Stomach (tissue), 9 donors: ENCODE measurements around the gene ATP5F1D. TPM values are rescaled to one million over a fixed set of nuclear protein-coding genes. Genes with fewer than 3 reads are reported as not detected.

Experiments
- DNase-seq, 2 donors: peaks; one replicate each; pipeline versions ENCODE4 v3.0.0 to v3.0.0-alpha.2; 2013 to 2019
- H3K27ac ChIP-seq, 5 donors: fragments of 200-600 bp in 4 of 5; sonication (generic) in 4 of 5; one replicate each; pipeline ENCODE4 v1.5.1; 2013 to 2019; ENCODE audit warnings: mild to moderate bottlenecking in 1 of 5, moderate library complexity in 1 of 5
- H3K27me3 ChIP-seq, 3 donors: fragments of 200-600 bp; sonication (generic); one replicate each; pipeline ENCODE4 v1.5.1; 2017 to 2019; ENCODE audit warnings: mixed run types in 1 of 3
- H3K36me3 ChIP-seq, 4 donors: fragments of 200-600 bp; sonication (generic); 1 replicate in 3 of 4; 2 replicates in 1 of 4; pipeline ENCODE4 v1.5.1; 2016 to 2019
- H3K4me1 ChIP-seq, 4 donors: fragments of 200-600 bp; sonication (generic); one replicate each; pipeline ENCODE4 v1.5.1; 2016 to 2019
- H3K4me3 ChIP-seq, 4 donors: fragments of 200-600 bp; sonication (generic) in 3 of 4; one replicate each; pipeline ENCODE4 v1.5.1; 2016 to 2019; ENCODE audit warnings: mild to moderate bottlenecking in 1 of 4
- H3K9me3 ChIP-seq, 4 donors: fragments of 200-600 bp; sonication (generic); one replicate each; pipeline ENCODE4 v1.5.1; 2016 to 2019
- EP300 ChIP-seq: sonication (generic); formaldehyde crosslinking; IDR thresholded peaks from one replicate; pipeline ENCODE4 v1.6.1; 2017; ENCODE audit warnings: antibody characterized with exemption
- POLR2A ChIP-seq, 4 donors: fragments of 450-650 bp; IDR thresholded peaks; one replicate each; pipeline ENCODE4 v1.6.1; 2016; ENCODE audit warnings: antibody characterized with exemption in 4 of 4, control low read depth in 2 of 4, mild to moderate bottlenecking in 1 of 4, moderate library complexity in 1 of 4
- POLR2AphosphoS5 ChIP-seq, 3 donors: sonication (generic); formaldehyde crosslinking; IDR thresholded peaks; one replicate each; pipeline ENCODE4 v1.6.1; 2016; ENCODE audit warnings: antibody characterized with exemption in 3 of 3
- WGBS, 5 donors: extraction: QIAGEN DNeasy Blood & Tissue Kit in 3 of 5; methylation state at CpG; one replicate each; pipeline versions ENCODE4 v1.1.5 to v1.1.7; 2013 to 2018; 5-methylcytosine and 5-hydroxymethylcytosine counted together
- intact Hi-C: fragments of 100-400 bp; cut with DNase I; formaldehyde crosslinking; loops from one replicate; pipeline ENCODE4 v1.15.1; 2023; ENCODE audit warnings: low total_unique reads
- polyA plus RNA-seq, 3 donors: library from polyadenylated mRNA; stranded (reverse); fragments of 200-250 nt; gene quantifications; one replicate each; pipeline ENCODE4 v1.2.3, GENCODE V29; 2013
- total RNA-seq, 5 donors: library from RNA; depleted of rRNA; stranded (reverse); fragments of >200 nt; gene quantifications; one replicate each; pipeline versions ENCODE4 v1.1.0 to v1.2.3, GENCODE V29; 2014 to 2016
- TF ChIP-seq, protein P1 (sequence below), 7 experiments: fragments of 450-650 bp in 4 of 7; fragments of 200-600 bp in 3 of 7; sonication (generic) in 3 of 7; IDR thresholded peaks; one replicate each; pipeline ENCODE4 v1.5.1; 2016 to 2019; ENCODE audit warnings: antibody characterized with exemption in 7 of 7, control low read depth in 2 of 7, mild to moderate bottlenecking in 1 of 7
- donor health status: healthy with polysubstance abuse.
- donor health status: Bipolar disorder and iron deficiency.
- donor health status: healthy.

The ATP5F1D gene
- total and polyA plus RNA-seq, 8 donors: 26.4 to 905 (median 272) TPM

DNA sequence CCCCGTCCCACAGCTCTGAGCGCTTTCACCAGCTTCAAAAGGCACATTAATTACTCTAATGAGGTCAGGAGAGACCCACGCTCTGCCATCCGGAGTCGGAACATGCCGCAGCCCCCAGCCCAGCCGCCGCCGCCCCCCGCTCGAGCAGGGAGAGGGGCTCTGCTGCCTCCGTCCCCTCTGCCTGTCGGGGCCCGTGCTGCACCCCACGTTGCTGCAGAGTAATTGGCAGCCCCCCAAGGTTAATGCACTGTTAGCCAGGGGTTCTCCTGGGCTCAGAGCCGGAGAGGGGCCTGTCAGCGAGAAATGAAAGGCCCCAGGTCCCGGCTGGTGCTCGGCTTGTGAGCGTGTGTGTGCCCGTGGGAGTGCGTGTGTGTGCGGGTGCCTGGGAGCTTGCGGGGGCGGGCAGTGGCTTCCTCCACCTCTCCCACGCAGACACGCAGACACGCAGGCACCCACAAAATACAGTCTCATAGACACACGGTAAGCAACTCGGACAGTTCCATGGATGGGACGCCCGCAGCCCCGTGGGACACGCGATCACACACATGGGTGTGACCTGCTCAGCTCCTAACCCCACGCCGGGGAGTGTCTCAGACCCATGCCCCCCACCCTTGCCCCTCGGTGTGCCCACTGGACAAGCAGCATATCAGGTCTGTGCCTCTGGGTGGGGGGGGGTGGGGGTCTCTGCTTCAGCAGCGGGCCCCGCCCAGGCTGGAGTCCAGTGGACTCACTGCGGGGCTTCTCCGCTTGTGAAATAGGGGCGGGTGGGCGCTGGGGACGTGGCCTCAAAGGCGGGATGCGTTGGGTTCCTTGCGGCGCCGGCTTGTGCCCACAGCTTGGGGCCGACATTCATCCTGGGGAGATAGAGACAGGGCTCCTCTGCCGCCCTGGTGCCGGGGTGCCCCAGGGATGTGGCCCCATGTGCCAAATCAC, 39.4 kb downstream of the ATP5F1D start:
- Histone ChIP-seq H3K9me3 (no peaks in the 10 kb centered on the region), H3K4me3 (no peak overlapping the region), H3K27me3 (peaks cover 7 to 39% (median 29%) of the 10 kb centered on the region in 3 donors), H3K27ac (no peak overlapping the region), H3K36me3 (peaks cover 15 to 31% (median 24%) of the 10 kb centered on the region in 4 donors), H3K4me1 (peaks cover 8 to 60% (median 34%) of the 10 kb centered on the region in 4 donors)
- TF ChIP-seq EP300 (no peak), POLR2AphosphoS5 (IDR thresholded peaks at IDR 0.05) (no peak), POLR2A (IDR thresholded peaks at IDR 0.05) (no peak)
- TF ChIP-seq, protein P1, sequence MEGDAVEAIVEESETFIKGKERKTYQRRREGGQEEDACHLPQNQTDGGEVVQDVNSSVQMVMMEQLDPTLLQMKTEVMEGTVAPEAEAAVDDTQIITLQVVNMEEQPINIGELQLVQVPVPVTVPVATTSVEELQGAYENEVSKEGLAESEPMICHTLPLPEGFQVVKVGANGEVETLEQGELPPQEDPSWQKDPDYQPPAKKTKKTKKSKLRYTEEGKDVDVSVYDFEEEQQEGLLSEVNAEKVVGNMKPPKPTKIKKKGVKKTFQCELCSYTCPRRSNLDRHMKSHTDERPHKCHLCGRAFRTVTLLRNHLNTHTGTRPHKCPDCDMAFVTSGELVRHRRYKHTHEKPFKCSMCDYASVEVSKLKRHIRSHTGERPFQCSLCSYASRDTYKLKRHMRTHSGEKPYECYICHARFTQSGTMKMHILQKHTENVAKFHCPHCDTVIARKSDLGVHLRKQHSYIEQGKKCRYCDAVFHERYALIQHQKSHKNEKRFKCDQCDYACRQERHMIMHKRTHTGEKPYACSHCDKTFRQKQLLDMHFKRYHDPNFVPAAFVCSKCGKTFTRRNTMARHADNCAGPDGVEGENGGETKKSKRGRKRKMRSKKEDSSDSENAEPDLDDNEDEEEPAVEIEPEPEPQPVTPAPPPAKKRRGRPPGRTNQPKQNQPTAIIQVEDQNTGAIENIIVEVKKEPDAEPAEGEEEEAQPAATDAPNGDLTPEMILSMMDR (IDR thresholded peaks at IDR 0.05): no peak
- DNase-seq: no peak
- intact Hi-C loops: loop anchor here (10.0 kb wide), 1 partner anchor 84 kb away; no protein-coding TSS in a partner anchor
- 87 to 91% (median 88%) methylated on average over 35 to 53 of the region's 53 CpGs for WGBS, 5 donors

DNA sequence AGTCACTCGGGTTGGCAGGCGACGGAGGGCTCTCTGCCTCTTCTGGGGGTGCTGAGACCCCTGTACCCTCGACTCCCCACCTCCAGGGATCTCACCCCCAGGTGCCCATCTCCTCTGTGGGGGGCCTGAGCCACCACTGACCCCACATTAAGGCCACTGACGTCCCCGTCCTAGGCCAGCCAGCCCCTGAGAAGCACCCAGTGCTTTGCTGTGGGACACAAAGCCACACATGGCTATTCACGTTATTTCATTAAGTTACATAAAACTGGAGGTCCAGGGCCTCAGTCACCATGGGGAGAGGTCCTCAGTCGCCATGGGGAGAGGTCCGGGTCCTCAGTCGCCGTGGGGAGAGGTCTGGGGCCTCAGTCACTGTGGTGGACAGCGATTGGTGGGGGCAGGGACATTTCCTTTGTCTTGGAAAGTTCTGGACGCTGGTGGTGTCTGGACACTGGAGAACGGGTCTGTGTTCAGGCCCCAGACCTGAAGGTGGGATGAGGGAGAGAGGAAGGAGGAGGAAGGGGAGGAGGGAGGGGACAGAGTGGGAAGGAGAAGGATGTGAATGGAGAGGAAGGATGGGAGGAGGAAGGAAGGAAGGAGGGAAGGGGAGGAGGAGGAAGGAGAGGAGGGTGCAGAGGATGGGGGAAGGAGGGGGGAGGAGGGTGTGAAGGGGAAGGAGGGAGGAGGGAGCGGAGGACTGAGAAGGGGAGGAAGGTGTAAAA, 40.2 kb downstream of the ATP5F1D start:
- WGBS, 5 donors: 57 to 69% (median 65%) methylated on average over 14 to 15 of the region's 15 CpGs
- H3K27ac ChIP-seq: no peak overlapping the region
- peaks cover 15 to 31% (median 24%) of the 10 kb centered on the region in 4 donors for H3K36me3 ChIP-seq
- peaks cover 1 to 59% (median 30%) of the 10 kb centered on the region in 4 donors for H3K4me1 ChIP-seq
- no peak for DNase-seq
- no peaks in the 10 kb centered on the region for H3K9me3 ChIP-seq
- intact Hi-C loops: loop anchor here (10.0 kb wide), 1 partner anchor 83 kb away; no protein-coding TSS in a partner anchor
- TF ChIP-seq EP300: no peak
- TF ChIP-seq, protein P1 (IDR thresholded peaks at IDR 0.05): no peak
- no peak for TF ChIP-seq POLR2AphosphoS5 (IDR thresholded peaks at IDR 0.05)
- TF ChIP-seq POLR2A (IDR thresholded peaks at IDR 0.05): no peak
- H3K27me3 ChIP-seq: peaks cover 9 to 47% (median 35%) of the 10 kb centered on the region in 3 donors
- H3K4me3 ChIP-seq: no peak overlapping the region

DNA sequence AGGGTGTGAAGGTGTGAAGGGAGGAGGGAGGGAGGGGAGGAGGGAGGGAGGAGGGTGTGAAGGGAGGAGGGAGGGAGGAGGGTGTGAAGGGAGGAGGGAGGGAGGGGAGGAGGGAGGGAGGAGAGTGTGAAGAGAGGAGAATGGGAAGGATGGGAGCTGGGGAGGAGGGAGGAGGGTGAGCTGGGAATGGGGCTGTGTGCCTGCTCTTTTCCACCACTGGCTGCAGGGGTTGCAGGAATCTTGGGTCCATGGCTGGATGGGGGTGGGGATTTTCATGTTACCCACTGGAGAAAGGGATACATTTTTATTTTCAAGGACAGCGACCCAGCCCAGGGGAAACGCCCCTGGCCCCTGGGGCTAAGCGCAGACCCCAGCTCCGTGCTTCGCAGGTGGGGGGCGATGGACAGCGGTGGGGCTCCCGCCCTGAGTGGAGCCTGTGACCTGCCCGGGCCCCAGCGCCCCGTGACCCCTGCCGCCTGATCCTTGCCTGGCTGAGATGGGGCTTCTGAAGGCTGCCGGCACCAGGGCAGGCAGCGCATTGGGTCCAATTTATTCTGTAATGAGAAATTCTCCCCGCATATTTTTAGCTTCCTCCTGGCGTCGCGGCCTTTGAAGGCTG, 41.1 kb downstream of the ATP5F1D start:
- H3K4me1 ChIP-seq: peaks cover 0 to 60% (median 34%) of the 10 kb centered on the region in 4 donors
- WGBS, 5 donors: 75 to 84% (median 80%) methylated on average over 15 to 18 of the region's 18 CpGs
- H3K4me3 ChIP-seq: no peak overlapping the region
- TF ChIP-seq EP300: no peak
- TF ChIP-seq POLR2A (IDR thresholded peaks at IDR 0.05): no peak
- no peak for TF ChIP-seq POLR2AphosphoS5 (IDR thresholded peaks at IDR 0.05)
- TF ChIP-seq, protein P1 (IDR thresholded peaks at IDR 0.05): no peak
- H3K36me3 ChIP-seq: peaks cover 14 to 23% (median 18%) of the 10 kb centered on the region in 4 donors
- peaks cover 17 to 57% (median 45%) of the 10 kb centered on the region in 3 donors for H3K27me3 ChIP-seq
- intact Hi-C loops: loop anchor here (10.0 kb wide), 1 partner anchor 82 kb away; no protein-coding TSS in a partner anchor
- H3K27ac ChIP-seq: no peak overlapping the region
- H3K9me3 ChIP-seq: no peaks in the 10 kb centered on the region
- no peak for DNase-seq
